HepG2 (cell line): ENCODE data around the gene TOR1A. TPM values are rescaled to one million over a fixed set of nuclear protein-coding genes. Genes with fewer than 3 reads are reported as not detected.

Experiments
- CHD4 ChIP-seq: fragments of 200-600 bp; sonication (generic); IDR thresholded peaks from 2 replicates; pipeline ENCODE4 v1.7.0; 2017; ENCODE audit warnings: mild to moderate bottlenecking, low read length, borderline replicate concordance
- ELF1 ChIP-seq: sonication (generic); formaldehyde crosslinking; IDR thresholded peaks from 2 replicates; pipeline ENCODE4 v1.4.0; 2020; ENCODE audit warnings: missing genetic modification reagents
- GABPB1 ChIP-seq: IDR thresholded peaks from 2 replicates; pipeline ENCODE4 v1.6.1; 2016; ENCODE audit warnings: mild to moderate bottlenecking, missing genetic modification reagents, moderate library complexity, missing compliant biosample characterization
- HCFC1 ChIP-seq: fragments of 150-350 bp; IDR thresholded peaks from 2 replicates; pipeline ENCODE4 v1.6.1; 2014; ENCODE audit warnings: low read depth, low read length
- KAT7 ChIP-seq: IDR thresholded peaks from 2 replicates; pipeline ENCODE4 v1.6.1; 2018; ENCODE audit warnings: borderline replicate concordance, missing compliant biosample characterization
- NFATC3 ChIP-seq: sonication (generic); formaldehyde crosslinking; IDR thresholded peaks from 2 replicates; pipeline ENCODE4 v1.5.1; 2020; ENCODE audit warnings: mild to moderate bottlenecking, missing genetic modification reagents
- NR2F6 ChIP-seq, 2 experiments: IDR thresholded peaks; 2 replicates each; pipeline ENCODE4 v1.6.1; 2016; ENCODE audit warnings: antibody characterized with exemption in 1 of 2, mild to moderate bottlenecking in 1 of 2
- PHF5A ChIP-seq: IDR thresholded peaks from one replicate; pipeline ENCODE4 v1.6.1; 2018; ENCODE audit warnings: low read depth, missing genetic modification reagents; ENCODE audit not compliant: unreplicated experiment
- YY1 ChIP-seq: IDR thresholded peaks from 2 replicates; pipeline ENCODE4 v1.6.1; 2011; ENCODE audit warnings: low read length, low read depth, moderate library complexity, mild to moderate bottlenecking; ENCODE audit not compliant: insufficient read depth, insufficient replicate concordance
- ZNF430 ChIP-seq: sonication (generic); formaldehyde crosslinking; IDR thresholded peaks from 2 replicates; pipeline ENCODE4 v1.9.0; 2021; ENCODE audit warnings: mild to moderate bottlenecking, missing genetic modification reagents
- ZNF773 ChIP-seq: sonication (generic); formaldehyde crosslinking; IDR thresholded peaks from 2 replicates; pipeline ENCODE4 v1.4.0; 2020; ENCODE audit warnings: missing genetic modification reagents, borderline replicate concordance
- polyA plus RNA-seq, 8 experiments: library from polyadenylated mRNA; depleted of rRNA in 3 of 8; stranded (reverse) in 7 of 8; unstranded in 1 of 8; fragments of >200 nt; fragmentation: Illumina TruSeq in 4 of 8; extraction: Trizol in 4 of 8; gene quantifications; 2 replicates each; pipeline versions ENCODE4 v1.2.1 to v1.2.3, GENCODE V29; 2011 to 2016; ENCODE audit warnings: low read depth in 4 of 8, missing spikeins in 1 of 8, mixed read lengths in 1 of 8; ENCODE audit not compliant: insufficient read depth in 1 of 8
- total RNA-seq, 5 experiments: library from RNA; depleted of rRNA; stranded (reverse); fragments of >200 nt; fragmentation: Illumina TruSeq; extraction: Trizol; gene quantifications; 2 replicates each; pipeline ENCODE4 v1.2.3, GENCODE V29; 2016; ENCODE audit warnings: low read depth in 1 of 5
- TF ChIP-seq, protein P1 (sequence below): sonication (generic); formaldehyde crosslinking; IDR thresholded peaks from 2 replicates; pipeline ENCODE4 v1.4.0; 2020; ENCODE audit warnings: missing genetic modification reagents, borderline replicate concordance
- TF ChIP-seq, protein P2 (sequence below), 2 experiments: sonication (generic) in 1 of 2; formaldehyde crosslinking in 1 of 2; IDR thresholded peaks; 2 replicates each; pipeline versions ENCODE4 v1.4.0 to v1.6.1; 2018 to 2020; ENCODE audit warnings: missing genetic modification reagents in 2 of 2, borderline replicate concordance in 1 of 2, low read depth in 1 of 2, mild to moderate bottlenecking in 1 of 2, missing biosample characterization in 1 of 2
- TF ChIP-seq, protein P3 (sequence below): sonication (generic); formaldehyde crosslinking; IDR thresholded peaks from 2 replicates; pipeline ENCODE4 v1.5.1; 2020; ENCODE audit warnings: missing genetic modification reagents, mild to moderate bottlenecking, borderline replicate concordance
- TF ChIP-seq, protein P4 (sequence below): sonication (generic); formaldehyde crosslinking; IDR thresholded peaks from 2 replicates; pipeline ENCODE4 v1.9.0; 2021; ENCODE audit warnings: missing genetic modification reagents, borderline replicate concordance

The TOR1A gene
- total and polyA plus RNA-seq, 2 of the 13 experiments (the other 11 are each of a cell fraction or from before 2014, with no cell fraction given): 31.6 to 41.4 TPM

DNA sequence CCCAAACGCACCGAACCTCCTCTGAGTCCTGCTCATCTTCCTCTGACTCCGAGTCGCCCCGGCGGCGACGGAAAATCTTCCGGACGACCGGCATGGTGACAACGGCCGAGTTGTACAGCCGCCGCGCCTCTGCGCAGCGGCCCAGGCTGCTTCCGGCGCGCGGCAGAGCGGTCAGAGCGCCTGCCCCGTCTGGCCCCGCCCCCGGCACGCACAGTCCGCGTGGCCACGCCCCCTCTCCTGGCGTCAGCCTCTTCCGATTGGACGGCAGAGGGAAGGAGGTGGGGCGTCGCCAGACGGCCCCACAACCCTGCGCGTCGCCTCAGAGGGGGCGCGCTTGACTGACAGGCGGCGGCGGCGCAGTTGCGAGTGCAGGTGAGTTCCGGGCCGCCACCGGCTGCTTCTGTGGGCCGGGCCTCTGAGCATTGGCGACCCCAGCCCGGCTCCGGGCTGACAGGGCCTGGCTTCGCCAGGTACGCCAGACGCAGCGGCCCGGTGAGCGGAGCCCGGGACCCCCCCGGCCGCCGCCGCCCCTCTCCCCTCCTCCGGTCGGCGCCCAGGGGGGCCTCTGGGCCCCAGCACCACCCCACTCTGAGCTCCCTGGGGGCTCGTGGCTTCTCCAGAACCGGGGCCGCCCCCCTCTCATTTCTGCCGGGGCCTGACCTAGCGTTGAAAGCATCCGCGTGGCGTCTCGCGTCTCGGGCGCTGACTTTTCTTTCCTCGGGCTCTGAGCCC, 11.4 kb upstream of the TOR1A start, which contains the start of the genes C9orf78 and USP20 (continued):
- TF ChIP-seq, protein P1, sequence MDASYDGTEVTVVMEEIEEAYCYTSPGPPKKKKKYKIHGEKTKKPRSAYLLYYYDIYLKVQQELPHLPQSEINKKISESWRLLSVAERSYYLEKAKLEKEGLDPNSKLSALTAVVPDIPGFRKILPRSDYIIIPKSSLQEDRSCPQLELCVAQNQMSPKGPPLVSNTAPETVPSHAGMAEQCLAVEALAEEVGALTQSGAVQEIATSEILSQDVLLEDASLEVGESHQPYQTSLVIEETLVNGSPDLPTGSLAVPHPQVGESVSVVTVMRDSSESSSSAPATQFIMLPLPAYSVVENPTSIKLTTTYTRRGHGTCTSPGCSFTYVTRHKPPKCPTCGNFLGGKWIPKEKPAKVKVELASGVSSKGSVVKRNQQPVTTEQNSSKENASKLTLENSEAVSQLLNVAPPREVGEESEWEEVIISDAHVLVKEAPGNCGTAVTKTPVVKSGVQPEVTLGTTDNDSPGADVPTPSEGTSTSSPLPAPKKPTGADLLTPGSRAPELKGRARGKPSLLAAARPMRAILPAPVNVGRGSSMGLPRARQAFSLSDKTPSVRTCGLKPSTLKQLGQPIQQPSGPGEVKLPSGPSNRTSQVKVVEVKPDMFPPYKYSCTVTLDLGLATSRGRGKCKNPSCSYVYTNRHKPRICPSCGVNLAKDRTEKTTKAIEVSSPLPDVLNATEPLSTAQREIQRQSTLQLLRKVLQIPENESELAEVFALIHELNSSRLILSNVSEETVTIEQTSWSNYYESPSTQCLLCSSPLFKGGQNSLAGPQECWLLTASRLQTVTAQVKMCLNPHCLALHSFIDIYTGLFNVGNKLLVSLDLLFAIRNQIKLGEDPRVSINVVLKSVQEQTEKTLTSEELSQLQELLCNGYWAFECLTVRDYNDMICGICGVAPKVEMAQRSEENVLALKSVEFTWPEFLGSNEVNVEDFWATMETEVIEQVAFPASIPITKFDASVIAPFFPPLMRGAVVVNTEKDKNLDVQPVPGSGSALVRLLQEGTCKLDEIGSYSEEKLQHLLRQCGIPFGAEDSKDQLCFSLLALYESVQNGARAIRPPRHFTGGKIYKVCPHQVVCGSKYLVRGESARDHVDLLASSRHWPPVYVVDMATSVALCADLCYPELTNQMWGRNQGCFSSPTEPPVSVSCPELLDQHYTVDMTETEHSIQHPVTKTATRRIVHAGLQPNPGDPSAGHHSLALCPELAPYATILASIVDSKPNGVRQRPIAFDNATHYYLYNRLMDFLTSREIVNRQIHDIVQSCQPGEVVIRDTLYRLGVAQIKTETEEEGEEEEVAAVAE: no peak
- no peak for TF ChIP-seq ZNF773 (CRISPR knock-in tag)
- peak; percentile 85 for TF ChIP-seq ELF1 (CRISPR knock-in tag)
- TF ChIP-seq PHF5A (CRISPR knock-in tag): peak; percentile 20
- TF ChIP-seq ZNF430 (CRISPR knock-in tag): no peak
- TF ChIP-seq, protein P2, sequence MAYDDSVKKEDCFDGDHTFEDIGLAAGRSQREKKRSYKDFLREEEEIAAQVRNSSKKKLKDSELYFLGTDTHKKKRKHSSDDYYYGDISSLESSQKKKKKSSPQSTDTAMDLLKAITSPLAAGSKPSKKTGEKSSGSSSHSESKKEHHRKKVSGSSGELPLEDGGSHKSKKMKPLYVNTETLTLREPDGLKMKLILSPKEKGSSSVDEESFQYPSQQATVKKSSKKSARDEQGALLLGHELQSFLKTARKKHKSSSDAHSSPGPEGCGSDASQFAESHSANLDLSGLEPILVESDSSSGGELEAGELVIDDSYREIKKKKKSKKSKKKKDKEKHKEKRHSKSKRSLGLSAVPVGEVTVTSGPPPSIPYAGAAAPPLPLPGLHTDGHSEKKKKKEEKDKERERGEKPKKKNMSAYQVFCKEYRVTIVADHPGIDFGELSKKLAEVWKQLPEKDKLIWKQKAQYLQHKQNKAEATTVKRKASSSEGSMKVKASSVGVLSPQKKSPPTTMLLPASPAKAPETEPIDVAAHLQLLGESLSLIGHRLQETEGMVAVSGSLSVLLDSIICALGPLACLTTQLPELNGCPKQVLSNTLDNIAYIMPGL (CRISPR knock-in tag; IDR thresholded peaks at IDR 0.05; ENCODE audit: borderline replicate concordance in 1 of 2, low read depth in 1 of 2): peak in 1 of 2 experiments; percentile 65; a peak in 2 of 4 replicates
- no peak for TF ChIP-seq NFATC3 (CRISPR knock-in tag)
- TF ChIP-seq KAT7: no peak
- no peak for TF ChIP-seq CHD4
- TF ChIP-seq NR2F6 (IDR thresholded peaks at IDR 0.05): no peak
- peak; percentile 5; the same call in 1 of the 2 replicates for TF ChIP-seq NR2F6 (CRISPR knock-in tag; IDR thresholded peaks at IDR 0.05)
- TF ChIP-seq, protein P3, sequence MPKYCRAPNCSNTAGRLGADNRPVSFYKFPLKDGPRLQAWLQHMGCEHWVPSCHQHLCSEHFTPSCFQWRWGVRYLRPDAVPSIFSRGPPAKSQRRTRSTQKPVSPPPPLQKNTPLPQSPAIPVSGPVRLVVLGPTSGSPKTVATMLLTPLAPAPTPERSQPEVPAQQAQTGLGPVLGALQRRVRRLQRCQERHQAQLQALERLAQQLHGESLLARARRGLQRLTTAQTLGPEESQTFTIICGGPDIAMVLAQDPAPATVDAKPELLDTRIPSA (CRISPR knock-in tag): no peak
- TF ChIP-seq YY1: peak; percentile 75
- TF ChIP-seq GABPB1 (CRISPR knock-in tag): peak; percentile 96
- TF ChIP-seq HCFC1: peak; percentile 72
- TF ChIP-seq, protein P4, sequence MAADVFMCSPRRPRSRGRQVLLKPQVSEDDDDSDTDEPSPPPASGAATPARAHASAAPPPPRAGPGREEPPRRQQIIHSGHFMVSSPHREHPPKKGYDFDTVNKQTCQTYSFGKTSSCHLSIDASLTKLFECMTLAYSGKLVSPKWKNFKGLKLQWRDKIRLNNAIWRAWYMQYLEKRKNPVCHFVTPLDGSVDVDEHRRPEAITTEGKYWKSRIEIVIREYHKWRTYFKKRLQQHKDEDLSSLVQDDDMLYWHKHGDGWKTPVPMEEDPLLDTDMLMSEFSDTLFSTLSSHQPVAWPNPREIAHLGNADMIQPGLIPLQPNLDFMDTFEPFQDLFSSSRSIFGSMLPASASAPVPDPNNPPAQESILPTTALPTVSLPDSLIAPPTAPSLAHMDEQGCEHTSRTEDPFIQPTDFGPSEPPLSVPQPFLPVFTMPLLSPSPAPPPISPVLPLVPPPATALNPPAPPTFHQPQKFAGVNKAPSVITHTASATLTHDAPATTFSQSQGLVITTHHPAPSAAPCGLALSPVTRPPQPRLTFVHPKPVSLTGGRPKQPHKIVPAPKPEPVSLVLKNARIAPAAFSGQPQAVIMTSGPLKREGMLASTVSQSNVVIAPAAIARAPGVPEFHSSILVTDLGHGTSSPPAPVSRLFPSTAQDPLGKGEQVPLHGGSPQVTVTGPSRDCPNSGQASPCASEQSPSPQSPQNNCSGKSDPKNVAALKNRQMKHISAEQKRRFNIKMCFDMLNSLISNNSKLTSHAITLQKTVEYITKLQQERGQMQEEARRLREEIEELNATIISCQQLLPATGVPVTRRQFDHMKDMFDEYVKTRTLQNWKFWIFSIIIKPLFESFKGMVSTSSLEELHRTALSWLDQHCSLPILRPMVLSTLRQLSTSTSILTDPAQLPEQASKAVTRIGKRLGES (CRISPR knock-in tag): no peak
